Measurements from ENCODE around the gene PRIMA1.

The PRIMA1 gene

GRCh38 chr14:93797071-93797470 is 8.8 kb upstream of the PRIMA1 start:
- no peak for DNase-seq (ENCODE audit: low read depth in 2 of 2)

GRCh38 chr14:93794756-93795155 is 6.5 kb upstream of the PRIMA1 start:
- no peak for DNase-seq (ENCODE audit: low read depth in 2 of 2)

- no peak for DNase-seq (ENCODE audit: low read depth in 2 of 2)
Observed at GRCh38 chr14:93793555-93794324, 5.5 kb upstream of the PRIMA1 start.

GRCh38 chr14:93792391-93792790 is 4.1 kb upstream of the PRIMA1 start:
- no peak for DNase-seq (ENCODE audit: low read depth in 2 of 2)

GRCh38 chr14:93790966-93791365 is 2.7 kb upstream of the PRIMA1 start:
- no peak for DNase-seq (ENCODE audit: low read depth in 2 of 2)

- DNase-seq (ENCODE audit: low read depth in 2 of 2), result no peak
Observed at GRCh38 chr14:93789228-93790130, 1.2 kb upstream of the PRIMA1 start.

GRCh38 chr14:93788543-93789227 is 400 bp upstream of the PRIMA1 start:
- no peak for DNase-seq (ENCODE audit: low read depth in 2 of 2)

- no peak for DNase-seq (ENCODE audit: low read depth in 2 of 2)
Observed at GRCh38 chr14:93787465-93788292, 606 bp downstream of the PRIMA1 start.

- no peak for DNase-seq (ENCODE audit: low read depth in 2 of 2)
Observed at GRCh38 chr14:93785423-93785822, 2.9 kb downstream of the PRIMA1 start.

- no peak for DNase-seq (ENCODE audit: low read depth in 2 of 2)
Observed at GRCh38 chr14:93784878-93785277, 3.4 kb downstream of the PRIMA1 start.

GRCh38 chr14:93780813-93781400 is 7.4 kb downstream of the PRIMA1 start:
- no peak for DNase-seq (ENCODE audit: low read depth in 2 of 2)

GRCh38 chr14:93778856-93779629 is 9.2 kb downstream of the PRIMA1 start:
- DNase-seq (ENCODE audit: low read depth in 2 of 2), result no peak

GRCh38 chr14:93778453-93778852 is 9.8 kb downstream of the PRIMA1 start:
- no peak for DNase-seq (ENCODE audit: low read depth in 2 of 2)

- no peak for DNase-seq (ENCODE audit: low read depth in 2 of 2)
Observed at GRCh38 chr14:93775744-93776143, 12.5 kb downstream of the PRIMA1 start.

- DNase-seq (ENCODE audit: low read depth in 2 of 2), result no peak
Observed at GRCh38 chr14:93775158-93775557, 13.1 kb downstream of the PRIMA1 start.

GRCh38 chr14:93772263-93772662 is 16.0 kb downstream of the PRIMA1 start:
- DNase-seq (ENCODE audit: low read depth in 2 of 2), result no peak

- DNase-seq (ENCODE audit: low read depth in 2 of 2), result no peak
Observed at GRCh38 chr14:93765970-93766369, 22.3 kb downstream of the PRIMA1 start.

GRCh38 chr14:93765155-93765554 is 23.1 kb downstream of the PRIMA1 start:
- no peak for DNase-seq (ENCODE audit: low read depth in 2 of 2)

- no peak for DNase-seq (ENCODE audit: low read depth in 2 of 2)
Observed at GRCh38 chr14:93764211-93764659, 24.1 kb downstream of the PRIMA1 start.

GRCh38 chr14:93759719-93760307 is 28.5 kb downstream of the PRIMA1 start:
- no peak for DNase-seq (ENCODE audit: low read depth in 2 of 2)
